Activated CD4-positive, alpha-beta memory T cell treated with anti-CD3 and anti-CD28 coated beads for 36 hours (primary cell): ENCODE measurements around the gene MDM1. TPM values are rescaled to one million over a fixed set of nuclear protein-coding genes. Genes with fewer than 3 reads are reported as not detected.

ENCODE experiments used
- CTCF ChIA-PET: fragments of 350-600 bp; sonication (Branson Sonifier 250); formaldehyde crosslinking; loops from one replicate; lab custom pipeline; 2021; ENCODE audit warnings: antibody characterized with exemption, inconsistent platforms; lab: Charles Lee
- POLR2A ChIA-PET: fragments of 350-600 bp; sonication (Branson Sonifier 250); formaldehyde crosslinking; loops from one replicate; lab custom pipeline; 2021; ENCODE audit warnings: antibody characterized with exemption; lab: Charles Lee
- DNase-seq: peaks from one replicate; pipeline ENCODE4 v3.0.0-alpha.2; 2020
- H3K27ac Mint-ChIP-seq: one replicate; pipeline ENCODE4 v1.8.0; 2021; ENCODE audit warnings: mixed read lengths
- H3K27me3 Mint-ChIP-seq: one replicate; pipeline ENCODE4 v1.8.0; 2021; ENCODE audit warnings: mixed read lengths
- H3K36me3 Mint-ChIP-seq: one replicate; pipeline ENCODE4 v1.8.0; 2021; ENCODE audit warnings: mixed read lengths
- H3K4me1 Mint-ChIP-seq: one replicate; pipeline ENCODE4 v1.8.0; 2021; ENCODE audit warnings: low read depth, mixed read lengths
- H3K4me3 Mint-ChIP-seq: one replicate; pipeline ENCODE4 v1.8.0; 2021; ENCODE audit warnings: mild to moderate bottlenecking, mixed read lengths
- H3K9me3 Mint-ChIP-seq: one replicate; pipeline ENCODE4 v1.8.0; 2021; ENCODE audit warnings: mixed read lengths
- intact Hi-C: fragments of 100-400 bp; cut with micrococcal nuclease; formaldehyde crosslinking; loops from one replicate; pipeline ENCODE4 v1.15.1; 2023
- total RNA-seq, 2 experiments: library from RNA; stranded (reverse); gene quantifications; one replicate each; pipeline ENCODE4 v1.2.3, GENCODE V29; 2021

Gene MDM1
- total RNA-seq, 2 experiments from 2014 or later = 13.8 to 15.6 TPM

DNA sequence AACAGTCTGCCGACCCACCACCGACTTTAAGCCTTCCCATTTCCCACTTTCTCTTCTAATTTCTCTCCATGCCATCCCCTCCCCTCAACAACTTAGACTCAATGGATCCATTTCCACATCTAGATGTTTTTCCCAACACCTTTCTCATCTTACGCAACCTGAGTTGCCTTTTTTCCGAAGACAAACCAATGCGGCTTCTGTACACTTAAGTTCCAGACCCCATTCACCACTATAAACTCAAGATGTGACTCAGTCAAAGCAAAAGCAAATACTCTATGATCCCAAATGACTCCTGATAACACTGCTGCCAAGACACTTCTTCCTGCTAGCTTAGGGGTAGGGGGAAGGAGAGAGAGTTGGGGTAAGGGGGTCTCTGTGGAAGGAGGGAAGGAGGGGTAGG, 80.1 kb downstream of the MDM1 start:
- DNase-seq = no peak
- Mint-ChIP-seq H3K9me3 (no peaks in the 10 kb centered on the region), H3K4me1 (peaks cover 2% of the 10 kb centered on the region), H3K27ac (no peak overlapping the region), H3K4me3 (no peak overlapping the region), H3K36me3 (no peaks in the 10 kb centered on the region), H3K27me3 (peaks cover 37% of the 10 kb centered on the region)
- intact Hi-C loops = no loop called here
- POLR2A ChIA-PET = no interaction called here
- CTCF ChIA-PET = interaction anchor here (1.8 kb wide), 1 partner anchor 65 kb away, joined by 7 read pairs; no protein-coding TSS in a partner anchor

DNA sequence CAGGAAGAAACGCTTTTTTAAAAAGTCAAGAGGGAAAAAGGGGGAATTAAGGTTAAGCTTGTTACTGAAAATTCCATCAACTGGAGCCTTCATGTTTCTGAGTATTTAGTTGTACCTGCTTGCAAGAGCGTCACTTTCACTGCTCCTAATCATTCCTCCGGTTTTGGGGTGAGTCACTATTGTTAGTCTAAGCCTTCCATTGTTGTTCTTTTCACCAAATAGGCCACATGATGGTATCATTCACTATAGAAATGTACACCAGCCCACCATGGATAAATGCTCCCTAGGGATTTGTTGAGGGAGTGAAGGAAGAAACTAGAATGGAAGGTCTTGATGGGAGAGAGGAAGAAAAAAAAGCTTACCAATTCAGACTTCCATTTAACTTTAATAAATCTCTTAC, 81.7 kb downstream of the MDM1 start:
- CTCF ChIA-PET = no interaction called here
- POLR2A ChIA-PET = no interaction called here
- H3K9me3 Mint-ChIP-seq = no peaks in the 10 kb centered on the region

DNA sequence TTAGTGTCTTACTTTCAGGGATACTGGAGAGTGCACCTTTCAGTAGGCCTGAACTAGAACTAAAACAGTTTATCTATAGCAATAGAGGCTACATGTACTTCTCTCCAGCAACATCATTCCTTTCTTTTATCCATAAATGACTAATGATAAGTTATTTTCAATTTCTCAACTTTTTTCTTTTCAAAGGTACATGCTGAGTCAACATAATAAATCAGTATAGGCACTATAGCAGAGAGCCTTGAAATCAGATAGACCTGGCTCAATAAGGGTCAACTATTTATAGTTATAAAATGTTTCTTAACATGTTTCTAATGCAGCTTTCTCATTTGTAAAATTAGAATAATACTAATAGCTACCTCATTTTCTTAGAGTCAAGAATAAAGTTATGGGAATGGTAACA, 84.4 kb downstream of the MDM1 start:
- Mint-ChIP-seq H3K27ac (no peak overlapping the region), H3K36me3 (no peaks in the 10 kb centered on the region), H3K9me3 (peaks cover 2% of the 10 kb centered on the region), H3K4me3 (no peak overlapping the region), H3K4me1 (peaks cover 5% of the 10 kb centered on the region), H3K27me3 (peaks cover 43% of the 10 kb centered on the region)
- intact Hi-C loops = no loop called here
- no peak for DNase-seq
- ChIA-PET POLR2A (no interaction called here), CTCF (no interaction called here)

More for the DNA sequence above, 81.7 kb downstream of the MDM1 start:
- Mint-ChIP-seq H3K36me3 (no peaks in the 10 kb centered on the region), H3K27ac (no peak overlapping the region), H3K4me1 (peaks cover 2% of the 10 kb centered on the region), H3K27me3 (peaks cover 43% of the 10 kb centered on the region), H3K4me3 (no peak overlapping the region)
- intact Hi-C loops = no loop called here
- DNase-seq = no peak

DNA sequence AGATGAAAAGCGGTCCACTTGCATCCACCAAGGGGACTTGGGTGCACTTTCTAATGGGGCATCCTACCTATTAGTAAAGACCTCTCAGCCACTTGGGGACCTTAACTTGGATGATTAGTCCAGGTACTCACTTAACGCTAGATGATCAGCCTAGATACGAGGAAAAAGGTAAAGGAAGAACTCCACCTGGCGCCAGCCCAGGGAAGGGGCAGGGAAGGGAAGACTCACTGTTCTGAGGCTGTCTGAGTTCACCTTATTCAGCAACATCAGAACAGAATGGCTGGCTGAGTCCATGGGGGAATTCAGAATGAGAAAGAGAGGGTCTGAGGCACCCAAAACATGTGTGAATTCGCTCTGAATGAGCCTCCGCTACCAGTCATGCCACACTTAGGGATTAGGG, 85.8 kb downstream of the MDM1 start:
- intact Hi-C loops = no loop called here
- ChIA-PET POLR2A (no interaction called here), CTCF (interaction anchor here (0.7 kb wide), 1 partner anchor 207 kb away, joined by 3 read pairs; no protein-coding TSS in a partner anchor)
- DNase-seq = no peak
- peaks cover 32% of the 10 kb centered on the region for H3K27me3 Mint-ChIP-seq
- no peaks in the 10 kb centered on the region for H3K36me3 Mint-ChIP-seq
- H3K4me1 Mint-ChIP-seq = peaks cover 15% of the 10 kb centered on the region
- H3K27ac Mint-ChIP-seq = no peak overlapping the region
- H3K4me3 Mint-ChIP-seq = no peak overlapping the region
- peaks cover 4% of the 10 kb centered on the region for H3K9me3 Mint-ChIP-seq

DNA sequence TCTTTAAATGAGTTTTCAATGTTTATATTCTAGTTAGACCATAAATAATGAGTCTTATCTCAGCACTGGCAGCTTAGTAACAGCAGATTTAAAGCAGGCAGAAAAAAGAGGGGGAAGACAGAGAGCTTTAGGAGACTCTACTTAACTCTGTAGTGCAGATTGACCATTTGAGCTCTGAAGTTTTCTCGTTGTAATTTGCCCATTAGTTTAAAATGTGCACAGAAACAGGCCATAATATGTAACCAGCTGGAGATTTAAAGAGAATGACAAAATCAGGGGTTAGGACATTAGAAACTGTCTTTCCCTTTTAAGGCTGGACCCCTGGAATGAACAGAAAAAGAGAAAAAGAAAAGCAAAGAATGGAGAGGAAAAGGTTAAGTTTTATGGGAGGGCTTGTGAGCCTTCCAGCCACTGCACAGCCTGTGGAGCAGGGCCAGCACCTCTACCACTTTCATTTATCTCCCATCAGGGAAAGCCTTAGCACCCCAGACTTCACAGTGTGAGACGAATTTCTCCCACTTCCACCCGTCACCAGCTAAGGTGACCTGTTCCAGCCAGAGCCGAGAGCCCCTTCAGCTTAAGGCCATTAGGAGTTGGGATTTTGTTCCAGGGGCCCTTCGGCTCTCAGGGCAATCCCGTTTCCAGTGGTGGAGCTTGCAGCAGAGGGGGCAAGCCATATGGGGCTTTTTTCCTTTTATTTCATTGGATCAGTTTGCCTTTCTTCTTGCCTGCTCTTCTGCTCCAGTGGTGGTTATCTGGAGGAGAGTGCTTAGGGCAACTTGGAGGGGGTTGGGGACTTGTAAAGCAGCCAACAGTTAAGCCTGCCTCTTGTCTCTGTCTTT, 86.8 kb downstream of the MDM1 start:
- H3K4me3 Mint-ChIP-seq = no peak overlapping the region
- H3K36me3 Mint-ChIP-seq = no peaks in the 10 kb centered on the region
- H3K4me1 Mint-ChIP-seq = peaks cover 24% of the 10 kb centered on the region
- peaks cover 26% of the 10 kb centered on the region for H3K27me3 Mint-ChIP-seq
- H3K9me3 Mint-ChIP-seq = peaks cover 4% of the 10 kb centered on the region
- H3K27ac Mint-ChIP-seq = no peak overlapping the region
- DNase-seq = no peak
- intact Hi-C loops = no loop called here
- ChIA-PET CTCF (interaction anchor here (0.7 to 1.1 kb wide), 2 partner anchors 72 to 206 kb away, joined by 3 read pairs; no protein-coding TSS in a partner anchor), POLR2A (no interaction called here)

Other genes starting within 250 kb of the MDM1 start
- 100 to 1,000 TPM; 535 to 546 TPM for gene IFNG, start 172.6 kb downstream of the MDM1 start, total RNA-seq
- 1 to 10 TPM; 2.0 to 2.1 TPM for gene IL26, start 106.6 kb downstream of the MDM1 start, total RNA-seq
- gene IL22, start 78.8 kb downstream of the MDM1 start, total RNA-seq = 1 to 10 TPM; 5.4 to 6.4 TPM